GM18526 (cell line): ENCODE data around the gene EN2.

Experiments used
- POLR2A ChIP-seq: IDR thresholded peaks from 3 replicates; pipeline ENCODE4 v1.6.1; 2011; ENCODE audit not compliant: insufficient read length; ENCODE audit errors: extremely low read depth

EN2 gene

DNA sequence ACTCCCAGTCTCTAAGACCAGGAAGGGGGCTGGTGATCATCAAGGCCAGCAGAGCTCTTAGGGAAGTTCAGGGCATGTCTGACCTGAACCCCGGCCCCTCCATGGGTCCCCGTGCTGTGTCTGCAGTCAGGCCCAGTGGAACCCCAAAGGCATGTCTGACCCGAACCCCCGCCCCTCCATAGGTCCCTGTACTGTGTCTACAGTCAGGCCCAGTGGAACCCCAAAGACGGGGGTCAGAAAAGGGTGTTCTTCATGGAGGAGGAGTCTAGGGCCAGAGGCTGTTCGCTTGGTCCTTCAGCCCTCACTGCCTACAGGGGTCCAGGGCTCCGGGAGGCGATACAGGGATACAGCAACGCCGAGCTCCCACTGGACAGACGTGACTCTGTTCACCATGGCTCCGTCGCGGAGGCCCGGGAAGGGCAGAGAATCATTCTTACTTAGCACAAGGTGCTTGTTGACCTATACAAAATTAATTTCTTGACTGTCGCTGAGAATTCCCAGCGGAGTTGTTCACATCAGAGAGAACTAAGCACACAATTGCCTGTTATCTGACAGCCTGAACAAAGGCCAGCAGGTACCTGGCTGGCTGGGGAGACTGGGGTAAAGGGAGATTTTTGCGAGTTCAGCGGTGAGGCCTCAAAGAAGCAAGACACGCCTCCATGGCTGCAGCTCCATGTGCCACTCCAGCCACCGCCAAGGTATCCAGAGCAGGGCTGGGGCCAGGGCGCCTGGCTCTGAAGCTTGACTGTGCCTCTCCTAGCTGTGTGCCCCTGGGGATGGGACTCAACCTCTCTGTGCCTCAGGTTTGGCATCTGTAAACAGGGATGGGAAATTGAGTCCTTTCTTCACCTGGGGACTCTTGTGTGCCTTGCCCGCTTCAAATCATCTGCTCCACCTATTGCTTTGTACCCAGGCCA is 26.8 kb downstream of the EN2 start:
- no peak for TF ChIP-seq POLR2A

DNA sequence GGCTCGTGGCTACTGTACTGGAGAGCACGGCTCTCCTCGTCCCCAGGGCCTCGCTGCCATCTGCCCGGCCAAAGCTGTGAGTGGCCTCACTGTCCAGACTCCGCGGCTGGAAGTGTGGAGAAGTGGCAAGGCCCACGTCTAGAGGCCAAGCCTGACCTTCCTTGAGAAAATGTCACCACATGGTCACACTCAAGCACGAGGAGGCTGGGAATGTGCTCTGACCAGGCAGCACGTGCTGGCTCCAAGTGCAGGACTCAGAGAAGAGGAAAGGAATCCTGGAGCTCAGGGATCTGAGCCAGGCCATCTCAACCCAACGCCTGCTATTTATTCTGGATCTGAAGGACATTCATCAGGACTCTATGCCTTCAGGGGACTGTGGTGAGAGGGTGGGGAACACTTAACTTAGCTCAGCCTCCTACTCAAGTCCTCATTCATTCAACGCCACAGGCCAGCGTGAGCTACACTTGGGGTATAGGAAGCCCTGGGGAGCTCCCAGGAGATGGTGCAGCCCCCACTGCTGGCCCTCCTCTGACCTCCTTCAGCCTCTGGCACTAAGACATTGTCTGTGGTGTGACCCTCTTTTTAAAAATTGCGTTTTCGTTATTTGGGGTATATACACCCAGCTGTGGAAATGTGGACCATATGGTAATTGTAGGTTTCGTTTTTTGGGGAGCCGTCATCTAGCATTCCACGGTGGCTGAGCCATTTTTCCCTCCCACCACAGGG is 29.0 kb downstream of the EN2 start:
- TF ChIP-seq POLR2A, result no peak

DNA sequence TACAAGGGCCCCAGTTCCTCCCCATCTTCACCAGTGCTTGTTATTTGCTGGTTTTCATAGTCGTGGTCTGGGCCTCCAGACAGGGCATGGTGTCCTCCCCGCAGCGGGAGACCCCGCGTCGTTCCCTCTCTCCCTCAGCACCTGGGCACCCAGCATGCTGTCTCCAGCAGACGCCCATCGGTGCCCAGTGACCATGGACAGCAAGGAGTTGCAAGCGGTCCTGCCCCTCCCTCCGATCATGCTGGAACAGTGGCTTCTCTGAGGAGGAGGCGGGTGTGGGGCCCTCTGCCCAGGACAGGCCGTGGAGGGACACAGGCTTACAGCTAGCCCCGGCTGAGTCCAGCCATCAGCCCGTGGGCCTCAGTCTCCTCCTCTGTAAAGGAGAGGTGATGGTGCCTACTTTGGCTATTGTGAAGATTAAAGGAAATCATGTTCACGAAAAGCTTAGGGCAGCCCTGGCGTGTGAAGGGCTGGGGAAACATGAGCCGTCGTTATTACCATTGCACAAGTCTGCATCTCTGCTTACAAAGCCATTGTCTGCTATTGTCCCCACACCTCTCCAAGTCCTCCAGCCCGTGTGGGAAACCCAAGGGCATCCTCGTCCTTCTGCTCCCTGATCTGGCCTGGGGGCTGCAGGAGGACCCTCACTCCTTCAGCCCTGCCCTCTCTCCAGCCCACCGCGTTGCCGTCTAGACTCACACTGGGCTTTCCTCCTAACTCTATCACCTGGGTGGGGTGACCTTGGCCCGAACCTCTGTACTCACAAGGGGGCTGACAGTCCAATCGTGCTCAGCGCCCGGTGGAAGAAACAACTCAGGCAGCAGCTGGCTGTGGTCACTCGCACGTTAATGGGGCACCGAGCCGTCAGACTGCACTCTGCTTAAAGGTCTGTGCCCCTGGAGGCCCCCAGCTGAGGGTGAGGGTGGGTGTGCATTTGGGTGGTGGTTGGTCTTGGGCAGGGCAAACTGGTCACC is 29.9 kb downstream of the EN2 start:
- no peak for TF ChIP-seq POLR2A

DNA sequence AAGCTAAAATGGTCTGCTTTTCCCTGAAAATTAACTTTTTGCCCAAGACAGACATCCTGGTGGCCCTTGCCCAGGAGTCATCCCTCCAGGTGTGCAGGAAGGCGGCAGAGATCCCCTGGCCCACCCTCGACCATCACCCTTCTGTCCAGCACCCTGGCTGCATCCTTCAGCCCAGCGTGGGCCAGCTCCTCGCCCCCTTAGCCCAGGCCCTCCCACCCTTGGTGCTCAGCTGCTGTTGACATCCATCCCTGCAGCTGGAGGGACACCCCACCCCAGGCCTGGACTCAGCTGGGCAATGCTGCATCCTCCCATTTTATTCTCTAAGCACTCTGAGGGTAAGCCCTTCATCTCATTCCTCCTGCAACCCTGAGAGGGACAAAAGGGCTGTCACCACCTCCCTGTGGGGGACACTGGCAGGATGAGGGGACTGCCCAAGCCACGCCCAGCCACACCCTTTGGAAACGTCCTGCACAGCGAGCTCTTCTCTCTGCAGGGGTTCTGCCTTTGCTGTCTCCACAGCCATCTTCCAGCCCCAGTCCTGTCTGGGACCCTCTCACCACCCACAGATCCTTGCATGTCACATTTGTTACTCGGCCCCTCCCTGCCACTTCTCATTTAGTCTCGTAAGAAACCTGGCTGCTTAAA is 30.7 kb downstream of the EN2 start:
- TF ChIP-seq POLR2A, result no peak

DNA sequence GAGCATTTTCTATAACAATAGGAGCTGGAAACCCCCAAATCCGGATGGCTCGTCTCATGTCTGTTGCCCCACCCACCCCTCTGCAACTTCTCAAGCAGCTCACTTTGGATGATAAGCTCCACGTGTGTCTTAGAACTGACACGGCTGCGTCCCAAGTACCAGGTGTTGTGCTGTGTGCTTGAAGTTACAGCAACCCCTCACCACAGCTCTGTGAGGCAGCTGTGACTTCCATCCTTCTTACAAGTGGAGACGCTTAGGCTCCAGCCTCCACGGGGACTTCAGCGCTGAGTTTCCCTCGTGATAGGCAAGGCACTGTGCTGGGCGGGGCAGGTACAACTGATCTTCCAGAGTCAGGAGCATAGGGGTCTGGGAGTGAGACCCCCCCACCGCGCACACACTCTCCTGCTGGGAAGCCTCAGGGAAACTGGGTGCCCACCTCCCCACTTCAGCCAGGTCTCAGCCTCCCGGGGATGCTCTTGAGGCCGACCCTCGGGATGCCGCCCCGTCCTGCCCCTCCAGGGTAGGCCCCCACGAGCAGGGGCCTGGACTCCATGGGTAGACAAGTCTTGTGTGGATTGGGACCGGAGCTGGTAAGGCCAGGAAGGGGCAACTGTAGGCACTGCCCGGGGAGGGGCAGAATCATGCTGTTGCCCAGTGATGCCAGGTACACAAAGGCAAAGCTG is 31.4 kb downstream of the EN2 start:
- TF ChIP-seq POLR2A, result no peak

DNA sequence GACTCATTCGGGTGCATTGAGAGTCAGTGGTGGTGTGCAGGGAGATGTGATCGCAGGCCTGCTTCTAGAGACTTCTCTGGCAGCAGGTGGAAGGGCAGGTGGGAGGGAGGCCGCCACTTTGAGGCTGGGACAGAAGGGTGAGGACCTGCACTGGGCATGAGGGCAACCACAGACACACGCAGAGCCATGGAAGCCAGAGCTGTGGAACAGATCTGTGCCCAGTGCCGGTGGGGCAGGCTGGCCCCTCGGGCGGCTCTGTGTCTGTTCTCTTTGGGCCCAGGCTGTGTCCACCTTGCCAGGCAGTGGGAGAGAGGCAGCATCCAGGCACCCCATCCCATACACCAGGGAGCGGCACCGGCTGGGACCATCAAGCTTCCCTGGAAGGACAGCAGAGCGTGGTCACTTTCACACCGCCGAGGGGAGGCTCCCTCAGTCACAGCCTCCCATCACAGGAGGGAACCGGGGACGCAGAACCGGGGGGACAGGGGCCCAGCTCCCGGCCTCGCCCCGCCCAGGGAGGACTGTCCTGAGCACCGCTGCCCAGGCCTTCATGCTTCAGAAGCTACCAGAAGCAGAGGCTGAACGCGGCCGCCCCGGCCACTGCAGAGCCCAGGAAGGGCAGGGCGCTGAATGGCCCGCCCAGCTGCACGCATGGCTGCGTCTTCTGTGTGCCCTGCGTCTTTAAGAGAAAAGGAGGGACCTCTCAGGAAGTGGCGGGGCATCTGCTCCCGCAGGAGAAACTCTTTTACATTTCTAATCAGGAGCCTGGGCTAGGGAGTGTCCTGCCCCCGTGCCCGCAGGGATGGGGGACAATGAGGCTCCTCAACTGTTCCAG is 32.1 kb downstream of the EN2 start:
- no peak for TF ChIP-seq POLR2A

DNA sequence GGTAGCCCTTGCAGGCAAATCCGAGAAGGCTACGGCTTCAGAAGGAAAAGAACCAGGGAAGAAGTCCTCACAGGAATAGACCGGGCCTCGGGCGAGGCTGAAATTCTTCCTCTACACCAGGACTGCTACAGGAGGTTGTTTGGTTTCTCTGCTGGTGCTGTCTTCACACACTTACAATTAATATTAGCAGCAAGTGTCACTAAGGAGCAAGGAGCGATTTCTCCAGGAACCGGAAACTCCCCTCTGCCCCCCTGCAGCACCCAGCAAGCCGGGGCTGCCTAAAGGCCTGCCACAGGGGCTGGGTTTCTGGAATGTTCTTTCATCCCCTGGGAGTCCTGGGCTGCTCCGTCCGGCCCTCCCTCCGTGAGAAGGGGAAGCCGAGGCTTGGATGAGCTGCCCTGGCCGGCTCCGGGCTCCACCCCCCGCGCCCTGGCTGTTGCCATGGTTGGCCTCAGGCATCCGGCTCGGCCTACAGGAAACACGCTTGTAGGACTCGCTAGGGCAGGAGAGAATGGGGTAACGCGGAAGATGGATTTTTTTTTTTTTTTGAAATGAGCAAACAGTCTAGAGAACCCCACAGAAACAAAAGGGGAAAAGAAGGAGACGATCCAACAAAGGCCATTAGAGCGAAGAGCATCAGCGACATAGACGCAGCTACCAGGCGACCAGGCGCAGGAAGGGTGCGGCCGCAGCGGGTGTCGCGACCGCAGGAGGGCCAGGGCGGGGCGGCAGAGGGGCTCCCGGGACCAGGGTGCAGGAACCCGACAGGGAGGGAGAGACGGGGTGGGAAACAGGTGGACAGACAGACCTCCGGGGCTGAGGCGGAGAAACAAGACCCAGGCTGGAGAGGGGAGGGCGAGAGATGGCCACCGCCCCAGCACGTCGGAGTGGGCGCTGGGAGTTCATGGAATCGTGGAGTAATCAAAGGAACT is 33.0 kb downstream of the EN2 start:
- no peak for TF ChIP-seq POLR2A

DNA sequence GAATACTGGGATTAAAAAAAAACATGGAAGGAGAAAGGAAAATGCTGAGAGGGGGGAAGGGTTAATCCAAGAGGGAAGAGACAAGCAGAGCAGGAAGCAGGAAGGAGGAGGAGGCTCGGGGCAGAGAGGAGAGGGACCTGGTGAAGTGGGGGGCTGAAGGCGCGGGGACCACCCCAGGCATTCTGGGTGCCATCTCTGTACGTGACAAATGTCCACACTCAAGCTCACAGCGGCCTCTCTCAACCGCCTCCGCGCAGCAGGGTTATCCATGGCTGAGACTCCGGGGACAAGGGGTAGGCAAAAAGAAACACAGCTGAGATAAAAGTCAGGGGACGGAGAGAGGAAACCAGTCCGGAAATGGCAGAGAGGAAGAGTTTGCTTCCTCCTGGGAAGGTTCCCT is 33.9 kb downstream of the EN2 start:
- TF ChIP-seq POLR2A, result no peak

DNA sequence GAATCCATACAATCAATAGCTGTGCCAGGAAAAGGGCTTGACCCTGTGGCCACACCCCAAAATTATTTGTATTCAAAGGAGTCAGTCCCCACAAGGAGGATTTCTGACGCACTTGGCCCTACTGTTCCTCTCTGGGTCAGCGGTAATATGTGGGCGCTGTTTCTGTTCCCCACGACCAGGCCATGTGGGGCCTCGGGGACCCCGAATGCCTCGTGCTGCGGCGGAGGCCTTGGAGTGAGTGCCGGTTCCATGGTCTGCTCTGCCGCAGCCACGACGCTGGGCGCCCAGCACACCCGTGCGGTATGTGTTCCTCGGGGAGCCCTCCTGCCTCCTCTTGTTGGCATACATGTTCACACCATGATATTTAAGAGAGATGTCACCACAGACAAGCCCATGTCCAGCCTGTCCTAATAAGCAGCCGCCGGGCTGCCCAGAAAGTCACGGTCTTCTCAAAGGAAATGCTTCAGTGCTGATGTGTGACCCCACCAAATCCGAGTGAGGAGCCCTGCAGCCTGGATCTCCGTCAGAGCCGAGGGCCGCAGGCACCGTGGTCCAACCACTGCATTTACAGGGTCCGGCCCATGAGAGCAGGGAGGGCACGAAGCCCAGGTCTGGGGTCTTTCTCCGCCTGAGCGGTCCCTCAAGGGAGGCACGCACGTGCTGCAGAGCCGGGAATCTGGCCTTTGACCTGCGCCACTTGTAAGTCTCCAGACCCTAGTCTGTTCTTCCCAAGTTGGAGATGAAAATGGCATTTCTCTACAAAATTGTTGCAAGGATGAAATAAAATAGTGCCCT is 36.0 kb downstream of the EN2 start:
- TF ChIP-seq POLR2A, result no peak

DNA sequence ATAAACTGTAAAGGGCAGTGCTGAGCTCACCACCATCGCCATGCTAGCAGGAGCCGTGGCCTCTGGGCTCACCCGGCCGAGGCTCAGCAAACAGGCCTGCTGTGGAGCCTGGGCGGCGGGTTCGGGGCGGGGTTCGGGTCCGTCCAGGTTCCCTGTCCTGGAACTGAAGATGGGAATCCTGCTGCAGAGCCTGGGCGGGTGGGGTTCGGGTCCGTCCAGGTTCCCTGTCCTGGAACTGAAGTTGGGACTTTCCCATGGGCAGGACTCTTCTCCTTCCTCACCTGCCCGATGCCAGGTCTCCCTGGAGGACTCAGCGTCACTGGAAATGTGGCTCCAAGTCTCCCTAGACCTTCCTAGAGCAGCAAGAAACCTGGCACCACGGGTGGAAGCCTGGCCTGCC is 36.6 kb downstream of the EN2 start:
- TF ChIP-seq POLR2A, result no peak

DNA sequence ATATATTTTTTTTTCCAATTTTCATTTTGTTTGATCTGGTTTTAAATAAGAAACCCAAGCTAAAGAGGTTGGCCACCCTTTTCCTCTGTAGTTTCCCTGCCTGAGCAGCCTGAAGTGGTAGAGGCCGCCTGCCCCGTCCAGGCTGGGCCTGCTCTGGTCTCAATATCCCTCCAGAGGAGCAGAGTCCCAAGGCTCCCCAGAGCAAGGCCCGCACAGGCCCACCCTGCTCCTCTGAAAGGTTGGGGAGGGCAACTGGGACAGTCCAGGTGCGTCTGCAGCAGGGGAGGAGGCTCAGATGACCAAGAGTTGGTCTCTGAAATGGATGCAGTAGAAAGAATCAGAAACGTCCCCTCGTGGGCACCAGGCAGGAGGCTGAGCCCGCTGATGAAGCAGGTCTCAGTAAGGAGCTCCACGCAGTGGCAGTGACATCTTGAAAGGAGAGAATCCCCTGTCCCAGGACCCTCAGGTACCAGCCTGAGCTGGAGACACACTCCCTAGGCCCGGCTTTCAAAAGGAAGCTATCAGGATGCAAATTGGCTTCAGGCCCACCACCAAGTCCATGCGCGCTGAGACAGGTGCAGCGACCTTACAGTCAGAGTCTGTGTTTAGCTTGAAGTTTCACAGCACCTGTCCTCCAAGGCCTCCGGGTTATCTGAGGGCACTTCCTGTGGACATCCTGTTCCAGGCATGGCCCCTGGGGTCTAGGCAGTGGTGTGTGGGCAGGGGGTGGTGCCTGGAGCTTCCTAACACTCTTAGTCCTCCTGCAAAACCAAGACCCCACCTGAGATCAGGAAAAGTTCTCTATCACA is 37.7 kb downstream of the EN2 start:
- TF ChIP-seq POLR2A, result no peak
